ENCODE measurements around the gene PRR3. TPM values are rescaled to one million over a fixed set of nuclear protein-coding genes. Genes with fewer than 3 reads are reported as not detected.

The PRR3 gene
- total RNA-seq, 1 experiment from 2014 or later: 13.1 TPM

GRCh38 chr6:30510419-30511168 is 46.5 kb upstream of the PRR3 start:
- Mint-ChIP-seq H3K4me1 (peaks cover 33% of the 10 kb centered on the region), H3K27me3 (ENCODE audit: low read depth) (no peaks in the 10 kb centered on the region), H3K27ac (peak overlapping the region; percentile 18; the same call in 1 of the 2 replicates), H3K4me3 (no peak overlapping the region), H3K9me3 (no peaks in the 10 kb centered on the region), H3K36me3 (no peaks in the 10 kb centered on the region)
- CTCF ChIA-PET: interaction anchor here (0.7 to 2.9 kb wide), 10 partner anchors 17 to 113 kb away, joined by 3 to 16 read pairs (median 4); no protein-coding TSS in a partner anchor
- DNase-seq (ENCODE audit: low spot score): no peak
- no peak for TF ChIP-seq AFF4 (CRISPR knock-in tag; IDR thresholded peaks at IDR 0.05; ENCODE audit: borderline replicate concordance)
- no peak for TF ChIP-seq IRF1 (CRISPR knock-in tag; IDR thresholded peaks at IDR 0.05)
- no peak for TF ChIP-seq KAT7 (CRISPR knock-in tag; IDR thresholded peaks at IDR 0.05; ENCODE audit: borderline replicate concordance)
- no peak for TF ChIP-seq STAT6 (CRISPR knock-in tag; conservative IDR thresholded peaks at IDR 0.05; ENCODE audit: low read depth)
- TF ChIP-seq ERG (CRISPR knock-in tag; IDR thresholded peaks at IDR 0.05): no peak
- TF ChIP-seq TEAD1 (CRISPR knock-in tag; IDR thresholded peaks at IDR 0.05): no peak
- TF ChIP-seq GTF2I (CRISPR knock-in tag; conservative IDR thresholded peaks at IDR 0.05): 0 out of 2 replicates have a peak, but pooled peaks have one; percentile 61
- no peak for TF ChIP-seq SMAD4 (CRISPR knock-in tag; IDR thresholded peaks at IDR 0.05)
- no peak for TF ChIP-seq CTCF (IDR thresholded peaks at IDR 0.05)
- no peak for TF ChIP-seq SOX15 (CRISPR knock-in tag; IDR thresholded peaks at IDR 0.05)
- no peak for TF ChIP-seq ZBTB43 (CRISPR knock-in tag; IDR thresholded peaks at IDR 0.05)
- TF ChIP-seq JUN (CRISPR knock-in tag; IDR thresholded peaks at IDR 0.05): no peak
- peak; percentile 76 for TF ChIP-seq ZNF121 (CRISPR knock-in tag; IDR thresholded peaks at IDR 0.05)
- TF ChIP-seq MAX (CRISPR knock-in tag; IDR thresholded peaks at IDR 0.05): no peak
- TF ChIP-seq ZNF138 (CRISPR knock-in tag; conservative IDR thresholded peaks at IDR 0.05): no peak
- POLR2A ChIA-PET: no interaction called here
- no peak for ATAC-seq
